Vagina (tissue), 2 donors: ENCODE measurements around the gene CD4.

Experiments
- CTCF ChIP-seq, 3 experiments: fragments of 450-650 bp in 2 of 3; fragments of 200-600 bp in 1 of 3; sonication (generic) in 1 of 3; IDR thresholded peaks; one replicate each; pipeline ENCODE4 v1.5.1; 2017 to 2019; ENCODE audit warnings: antibody characterized with exemption in 3 of 3, mild to moderate bottlenecking in 2 of 3, moderate library complexity in 2 of 3
- POLR2AphosphoS5 ChIP-seq, 2 donors: sonication (generic); formaldehyde crosslinking; IDR thresholded peaks; one replicate each; pipeline ENCODE4 v1.9.0; 2017; ENCODE audit warnings: antibody characterized with exemption in 2 of 2, mild to moderate bottlenecking in 2 of 2, low read depth in 1 of 2; ENCODE audit not compliant: insufficient read depth in 1 of 2

DNA sequence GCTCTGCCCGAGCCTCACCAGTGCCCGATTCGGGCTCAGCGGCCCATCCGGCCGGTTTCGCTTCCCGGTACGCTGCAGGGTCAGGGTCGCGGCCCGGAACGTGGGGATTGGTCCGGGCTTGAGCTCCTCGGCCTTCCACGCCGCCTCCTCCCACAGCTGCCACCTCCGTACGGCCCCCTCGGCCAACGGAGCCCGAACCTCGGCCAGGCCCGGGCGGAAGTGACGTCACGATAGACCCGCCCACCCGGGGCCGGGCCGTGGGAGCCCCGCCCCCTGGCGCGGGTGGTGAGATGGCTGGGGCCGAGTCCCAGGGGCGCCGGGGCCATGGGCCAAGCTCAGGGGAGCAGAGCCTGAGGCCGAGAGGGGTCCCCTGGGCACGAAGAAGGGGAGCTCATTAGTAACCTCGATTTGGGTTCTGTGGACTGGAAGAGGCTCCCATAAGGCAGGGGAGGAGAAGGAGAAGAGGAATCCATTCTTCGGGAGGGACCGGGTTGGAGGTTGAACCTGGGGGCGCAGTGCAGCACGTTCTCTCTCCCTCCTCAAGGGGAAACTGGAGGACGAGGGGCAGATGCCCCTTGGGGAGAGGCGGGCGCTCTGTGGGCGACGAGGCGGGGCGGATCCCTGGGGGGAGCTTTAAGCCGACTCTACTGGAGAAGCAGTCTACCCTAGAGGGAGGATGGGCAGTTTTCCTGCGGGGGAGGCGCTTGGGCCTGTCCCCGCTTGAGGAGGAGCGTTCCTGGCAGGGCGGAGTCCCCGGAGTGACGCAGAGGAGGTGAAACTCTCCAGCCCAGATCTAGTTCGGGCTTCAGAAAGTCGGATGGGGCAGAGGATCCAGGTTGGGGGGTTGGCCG is 36.2 kb upstream of the CD4 start, which contains the start of gene MLF2:
- peak in 1 of 3 experiments; percentile 92 for TF ChIP-seq CTCF (IDR thresholded peaks at IDR 0.05)
- TF ChIP-seq POLR2AphosphoS5 (IDR thresholded peaks at IDR 0.05; ENCODE audit: insufficient read depth in 1 of 2, low read depth in 1 of 2) = peak; percentile 93 to 100
